Breast epithelium (tissue), 4 donors: ENCODE measurements around the gene CENPM. TPM values are rescaled to one million over a fixed set of nuclear protein-coding genes. Genes with fewer than 3 reads are reported as not detected.
A peak's percentile ranks its signal among the peaks of the same experiment; 100 is the strongest.

Source experiments
- DNase-seq, 2 donors: peaks; one replicate each; pipeline ENCODE4 v3.0.0-alpha.2; 2019; ENCODE audit warnings: low spot score in 2 of 2
- H3K27ac ChIP-seq, 2 donors: fragments of 200-600 bp; sonication (generic) in 1 of 2; one replicate each; pipeline ENCODE4 v1.5.1; 2016 to 2019; ENCODE audit warnings: mild to moderate bottlenecking in 1 of 2
- H3K27me3 ChIP-seq, 2 donors: fragments of 200-600 bp; sonication (generic) in 1 of 2; one replicate each; pipeline versions ENCODE4 v1.5.1 to v1.6.0; 2017 to 2019; ENCODE audit warnings: control low read depth in 1 of 2, mild to moderate bottlenecking in 1 of 2
- H3K36me3 ChIP-seq: fragments of 200-600 bp; one replicate; pipeline ENCODE4 v1.5.1; 2019
- H3K4me1 ChIP-seq, 2 donors: fragments of 200-600 bp; sonication (generic); one replicate each; pipeline ENCODE4 v1.5.1; 2016 to 2019; ENCODE audit warnings: control low read depth in 1 of 2
- H3K4me3 ChIP-seq, 3 donors: fragments of 200-600 bp; sonication (generic); 1 replicate in 2 of 3; 2 replicates in 1 of 3; pipeline ENCODE4 v1.5.1; 2016 to 2019; ENCODE audit warnings: mild to moderate bottlenecking in 3 of 3, moderate library complexity in 2 of 3
- H3K9me3 ChIP-seq, 2 donors: fragments of 200-600 bp; sonication (generic) in 1 of 2; one replicate each; pipeline ENCODE4 v1.5.1; 2016 to 2019; ENCODE audit warnings: control low read depth in 1 of 2
- POLR2A ChIP-seq: fragments of 450-650 bp; IDR thresholded peaks from one replicate; pipeline ENCODE4 v1.6.1; 2016; ENCODE audit warnings: antibody characterized with exemption, mild to moderate bottlenecking, moderate library complexity
- POLR2AphosphoS5 ChIP-seq, 3 donors: sonication (generic); formaldehyde crosslinking; IDR thresholded peaks; one replicate each; pipeline ENCODE4 v1.6.1; 2017; ENCODE audit warnings: antibody characterized with exemption in 3 of 3
- intact Hi-C: fragments of 100-400 bp; cut with DNase I; formaldehyde crosslinking; loops from one replicate; pipeline ENCODE4 v1.15.1; 2023; ENCODE audit warnings: low total_unique reads
- total RNA-seq, 3 donors: library from RNA; depleted of rRNA; stranded (reverse); fragments of >200 nt; gene quantifications; one replicate each; pipeline ENCODE4 v1.1.0, GENCODE V29; 2016
- TF ChIP-seq, protein P1 (sequence below), 3 donors: fragments of 450-650 bp; IDR thresholded peaks; one replicate each; pipeline ENCODE4 v1.5.1; 2016 to 2017; ENCODE audit warnings: antibody characterized with exemption in 3 of 3, mild to moderate bottlenecking in 3 of 3, moderate library complexity in 3 of 3

Gene CENPM
- total RNA-seq, 3 donors from 2014 or later: 1.5 to 2.9 (median 1.9) TPM

GRCh38 chr22:41978732-41979131 is 31.8 kb upstream of the CENPM start:
- TF ChIP-seq, protein P1, sequence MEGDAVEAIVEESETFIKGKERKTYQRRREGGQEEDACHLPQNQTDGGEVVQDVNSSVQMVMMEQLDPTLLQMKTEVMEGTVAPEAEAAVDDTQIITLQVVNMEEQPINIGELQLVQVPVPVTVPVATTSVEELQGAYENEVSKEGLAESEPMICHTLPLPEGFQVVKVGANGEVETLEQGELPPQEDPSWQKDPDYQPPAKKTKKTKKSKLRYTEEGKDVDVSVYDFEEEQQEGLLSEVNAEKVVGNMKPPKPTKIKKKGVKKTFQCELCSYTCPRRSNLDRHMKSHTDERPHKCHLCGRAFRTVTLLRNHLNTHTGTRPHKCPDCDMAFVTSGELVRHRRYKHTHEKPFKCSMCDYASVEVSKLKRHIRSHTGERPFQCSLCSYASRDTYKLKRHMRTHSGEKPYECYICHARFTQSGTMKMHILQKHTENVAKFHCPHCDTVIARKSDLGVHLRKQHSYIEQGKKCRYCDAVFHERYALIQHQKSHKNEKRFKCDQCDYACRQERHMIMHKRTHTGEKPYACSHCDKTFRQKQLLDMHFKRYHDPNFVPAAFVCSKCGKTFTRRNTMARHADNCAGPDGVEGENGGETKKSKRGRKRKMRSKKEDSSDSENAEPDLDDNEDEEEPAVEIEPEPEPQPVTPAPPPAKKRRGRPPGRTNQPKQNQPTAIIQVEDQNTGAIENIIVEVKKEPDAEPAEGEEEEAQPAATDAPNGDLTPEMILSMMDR (IDR thresholded peaks at IDR 0.05): no peak
- no peak for TF ChIP-seq POLR2A
- no peak for TF ChIP-seq POLR2AphosphoS5 (IDR thresholded peaks at IDR 0.05)
- Histone ChIP-seq H3K4me3 (no peak overlapping the region), H3K36me3 (no peaks in the 10 kb centered on the region), H3K27ac (no peak overlapping the region), H3K4me1 (peaks cover 0 to 10% of the 10 kb centered on the region in 2 donors), H3K27me3 (peaks cover 0 to 4% of the 10 kb centered on the region in 2 donors), H3K9me3 (no peaks in the 10 kb centered on the region)
- intact Hi-C loops: no loop called here
- no peak for DNase-seq

DNA sequence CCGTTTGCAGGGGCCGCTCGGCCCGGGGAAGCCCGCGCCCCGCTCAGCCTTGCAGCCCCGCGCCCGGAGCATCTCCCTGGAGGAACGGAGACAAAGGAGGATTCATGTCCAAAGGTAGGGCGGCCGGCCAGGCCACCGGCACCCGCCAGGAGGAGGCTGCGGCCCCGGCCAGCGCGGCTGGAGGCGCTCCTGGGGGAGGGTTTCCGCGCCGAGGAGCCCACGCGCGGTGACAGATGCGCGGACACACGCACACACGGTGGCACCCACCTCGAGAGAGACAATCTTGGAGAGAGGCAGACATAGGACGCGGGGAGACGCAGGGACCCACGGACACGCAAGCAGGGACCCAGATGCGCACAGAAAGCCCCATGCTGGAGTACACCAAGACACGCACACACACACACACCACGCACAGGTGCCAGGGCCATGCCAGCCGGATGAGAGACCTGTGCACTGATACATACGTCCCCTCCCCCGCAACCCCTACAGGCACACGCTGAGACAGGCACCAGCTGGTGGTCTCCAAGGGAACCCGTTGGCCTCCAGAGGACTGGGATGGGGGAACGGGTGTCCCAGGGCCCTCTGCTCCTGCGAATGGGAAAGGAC is 30.1 kb upstream of the CENPM start:
- intact Hi-C loops: no loop called here
- TF ChIP-seq POLR2A: no peak
- TF ChIP-seq POLR2AphosphoS5 (IDR thresholded peaks at IDR 0.05): no peak
- TF ChIP-seq, protein P1 (IDR thresholded peaks at IDR 0.05): no peak
- H3K27ac ChIP-seq: no peak overlapping the region
- H3K4me1 ChIP-seq: peaks cover 0 to 6% of the 10 kb centered on the region in 2 donors
- peaks cover 0 to 5% of the 10 kb centered on the region in 2 donors for H3K27me3 ChIP-seq
- no peaks in the 10 kb centered on the region for H3K9me3 ChIP-seq
- no peaks in the 10 kb centered on the region for H3K36me3 ChIP-seq
- H3K4me3 ChIP-seq: peak overlapping the region; percentile 28 to 71 (median 53)
- no peak for DNase-seq

DNA sequence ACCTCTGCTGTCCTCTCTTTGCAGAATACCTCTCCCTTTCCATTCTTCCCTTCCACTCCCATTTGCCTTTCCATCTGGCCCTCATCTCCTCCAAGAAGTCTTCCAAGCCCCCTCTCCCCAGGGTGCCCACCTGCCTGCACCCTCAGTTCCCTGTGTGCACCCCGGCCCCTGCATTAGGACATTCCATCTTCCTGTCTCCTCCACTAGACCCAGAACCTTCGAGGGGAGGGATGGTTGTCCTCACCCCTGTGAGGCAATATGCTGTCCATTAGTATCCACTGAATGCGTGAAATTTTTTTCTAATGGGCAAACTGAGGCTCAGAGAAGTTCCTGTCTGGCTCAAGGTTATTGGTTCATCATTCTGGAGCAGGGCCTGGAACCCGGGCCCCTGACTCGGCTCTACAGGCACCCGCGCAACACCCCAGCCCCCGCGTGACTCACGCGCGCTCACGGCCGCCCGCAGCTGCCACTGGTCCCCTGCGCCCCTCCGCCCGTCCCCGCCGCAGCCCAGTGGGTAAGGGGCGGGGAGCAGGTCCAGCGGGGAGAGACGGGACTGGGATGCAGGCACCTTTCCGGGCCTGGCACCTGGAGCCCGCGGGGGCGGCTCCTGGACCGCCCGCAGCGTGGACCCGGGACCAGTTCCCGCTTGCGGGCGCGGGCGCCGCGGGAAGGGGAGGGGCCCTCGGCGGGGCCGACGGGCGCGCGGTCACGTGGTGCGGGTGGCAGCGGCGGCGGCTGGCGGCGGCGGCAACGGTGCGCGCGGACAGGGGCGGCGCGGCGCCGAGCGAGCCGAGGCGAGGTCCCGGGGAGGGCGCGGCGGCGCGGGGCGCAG is 29.3 kb upstream of the CENPM start:
- Histone ChIP-seq H3K27ac (no peak overlapping the region), H3K9me3 (no peaks in the 10 kb centered on the region), H3K4me3 (peak overlapping the region; percentile 39 to 71 (median 53)), H3K4me1 (peaks cover 0 to 6% of the 10 kb centered on the region in 2 donors), H3K36me3 (no peaks in the 10 kb centered on the region), H3K27me3 (peaks cover 0 to 12% of the 10 kb centered on the region in 2 donors)
- intact Hi-C loops: no loop called here
- DNase-seq: no peak
- TF ChIP-seq, protein P1 (IDR thresholded peaks at IDR 0.05): no peak
- TF ChIP-seq POLR2AphosphoS5 (IDR thresholded peaks at IDR 0.05): no peak
- TF ChIP-seq POLR2A: no peak

GRCh38 chr22:41975299-41976069 is 28.5 kb upstream of the CENPM start:
- Histone ChIP-seq H3K27ac (peak overlapping the region in 1 of 2 donors; percentile 25), H3K36me3 (no peaks in the 10 kb centered on the region), H3K4me3 (no peak overlapping the region), H3K9me3 (no peaks in the 10 kb centered on the region), H3K27me3 (peaks cover 0 to 12% of the 10 kb centered on the region in 2 donors), H3K4me1 (peaks cover 0 to 6% of the 10 kb centered on the region in 2 donors)
- TF ChIP-seq, protein P1 (IDR thresholded peaks at IDR 0.05): no peak
- TF ChIP-seq POLR2AphosphoS5 (IDR thresholded peaks at IDR 0.05) (no peak), POLR2A (no peak)
- intact Hi-C loops: no loop called here
- no peak for DNase-seq
